Inflammatory macrophage treated with lipopolysaccharide for 4 hours (primary cell): ENCODE measurements around the gene PHLDB3.
"Not testable (repeated sequence)": the region's sequence is repeated elsewhere in the genome, so short reads cannot be mapped to it uniquely, and the experiment has no call there.

Source experiments
- DNase-seq: peaks from one replicate; pipeline ENCODE4 v3.0.0-alpha.2; 2020

The PHLDB3 gene

GRCh38 chr19:43526884-43527859, 22.6 kb upstream of the PHLDB3 start, which contains the start of gene ETHE1:
Gene ETHE1, minus strand, starts transcription at chr19:43527201. Its CDS starts 24 bp downstream, at chr19:43527177.
- DNase-seq, result peak; percentile 76

GRCh38 chr19:43525836-43526771, 21.6 kb upstream of the PHLDB3 start:
- peak; percentile 28 for DNase-seq

DNA sequence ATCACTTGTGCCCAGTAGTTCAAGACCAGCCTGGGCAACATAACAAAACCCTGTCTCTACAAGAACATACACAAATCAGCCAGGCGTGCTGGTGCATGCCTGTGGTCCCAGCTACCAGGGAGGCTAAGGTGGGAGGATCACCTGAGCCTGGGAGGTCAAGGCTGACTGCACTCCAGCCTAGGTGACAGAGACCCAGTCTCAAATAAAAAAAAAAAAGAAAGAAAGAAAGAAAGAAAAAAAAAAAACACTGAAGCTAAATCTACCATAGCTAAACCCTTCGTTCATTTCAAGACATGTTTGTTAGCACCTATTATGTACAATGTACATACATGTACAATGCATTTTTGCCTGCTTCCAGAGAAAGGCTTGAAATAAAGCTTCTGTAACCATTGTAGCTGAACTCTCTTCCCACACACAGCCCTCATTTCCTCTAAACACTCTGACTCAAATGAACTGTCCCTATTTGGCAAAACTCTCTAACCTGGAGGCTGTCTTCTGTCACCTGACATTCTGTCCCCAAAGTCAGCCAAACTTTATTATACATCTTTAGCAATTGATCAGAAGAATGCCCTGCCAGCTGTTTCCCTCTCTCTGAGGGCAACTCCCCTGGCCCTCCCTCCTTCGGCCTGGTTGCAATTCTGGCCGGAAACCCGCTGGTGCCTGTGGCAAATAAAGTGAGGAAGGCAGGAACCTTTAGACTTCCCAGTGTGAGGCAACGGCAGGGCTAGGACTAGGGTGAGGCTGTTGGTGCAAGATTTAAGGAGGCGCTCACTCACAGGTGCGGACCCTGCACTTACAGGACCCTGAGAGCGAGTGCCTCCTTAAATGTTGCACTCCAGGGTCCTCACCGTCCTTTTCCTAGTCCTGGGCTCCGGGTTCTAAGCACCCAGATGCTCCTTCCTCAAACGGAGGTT, 20.6 kb upstream of the PHLDB3 start:
- DNase-seq, result peak; percentile 69

GRCh38 chr19:43523696-43524095, 19.1 kb upstream of the PHLDB3 start:
- DNase-seq, result not testable (repeated sequence)

DNA sequence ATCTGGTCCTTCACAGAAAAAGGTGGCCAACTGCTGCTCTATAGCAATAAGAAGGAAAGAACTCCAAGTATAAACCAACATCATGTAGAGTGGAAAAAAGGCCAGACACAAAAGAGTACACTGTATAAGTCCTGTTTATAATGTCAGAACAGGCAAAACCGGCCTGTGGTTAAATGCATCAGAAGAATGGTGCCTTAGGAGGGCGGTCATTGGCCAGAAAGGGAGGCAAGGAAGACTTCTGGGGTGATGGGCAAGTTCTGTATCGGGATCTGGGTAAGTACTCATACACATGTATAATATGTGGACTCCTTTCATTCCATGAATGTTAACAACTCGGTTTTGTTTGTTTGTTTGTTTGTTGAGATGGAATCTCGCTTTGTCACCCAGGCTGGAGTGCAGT, 18.4 kb upstream of the PHLDB3 start:
- DNase-seq, result no peak

DNA sequence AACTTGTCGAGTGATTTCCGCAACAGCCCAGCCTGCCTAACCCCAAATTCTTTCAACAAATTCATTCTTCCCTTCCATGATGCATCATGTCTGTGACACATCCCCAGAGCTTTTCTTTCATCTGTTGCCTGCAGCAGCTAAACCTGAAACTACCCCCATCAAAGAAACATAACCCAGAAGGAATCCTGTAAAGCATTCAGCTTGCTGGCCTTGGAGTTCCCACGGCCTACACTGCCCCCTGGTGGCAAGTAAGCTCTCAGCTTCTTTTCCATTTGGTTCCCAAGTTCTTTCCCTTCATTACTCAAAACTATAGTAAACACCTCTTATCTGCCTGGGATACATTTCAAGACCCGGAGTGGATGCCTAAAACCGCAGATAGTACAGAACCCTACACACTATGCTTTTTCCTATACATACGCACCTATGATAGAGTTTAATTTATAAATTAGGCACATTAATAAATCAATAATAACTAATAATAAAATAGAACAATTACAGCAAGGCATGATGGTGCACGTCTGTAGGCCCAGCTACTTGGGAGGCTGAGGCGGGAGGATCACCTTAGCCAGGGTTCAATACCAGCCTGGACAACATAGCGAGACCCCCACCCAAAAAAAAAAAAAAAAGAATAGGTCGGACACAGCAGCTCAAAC, 15.0 kb upstream of the PHLDB3 start:
- peak; percentile 74 for DNase-seq

DNA sequence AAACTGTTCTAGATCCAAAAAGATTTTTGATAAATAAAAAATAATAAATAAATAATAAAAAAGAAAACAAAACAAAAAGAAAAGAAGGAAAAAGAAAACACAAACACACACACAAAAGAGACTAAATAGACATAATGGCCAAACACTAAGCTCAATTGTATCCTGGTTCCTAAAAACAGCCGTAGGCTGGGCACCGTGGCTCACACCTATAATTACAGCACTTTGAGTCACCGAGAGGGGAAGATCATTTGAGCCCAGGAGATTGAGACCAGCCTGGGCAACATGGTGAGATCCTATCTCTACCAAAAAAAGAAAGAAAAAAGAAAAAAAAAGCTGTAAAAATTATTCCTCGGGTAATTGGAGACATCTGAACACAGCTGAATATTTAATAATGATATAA, 13.5 kb upstream of the PHLDB3 start:
- no peak for DNase-seq

- DNase-seq, result not testable (repeated sequence)
Measured at GRCh38 chr19:43512399-43512798, 7.9 kb upstream of the PHLDB3 start.

- no peak for DNase-seq
Measured at GRCh38 chr19:43511324-43511723, 6.8 kb upstream of the PHLDB3 start.

- DNase-seq, result no peak
Measured at GRCh38 chr19:43510713-43511112, 6.2 kb upstream of the PHLDB3 start.

- no peak for DNase-seq
Measured at GRCh38 chr19:43507880-43508279, 3.3 kb upstream of the PHLDB3 start.

DNA sequence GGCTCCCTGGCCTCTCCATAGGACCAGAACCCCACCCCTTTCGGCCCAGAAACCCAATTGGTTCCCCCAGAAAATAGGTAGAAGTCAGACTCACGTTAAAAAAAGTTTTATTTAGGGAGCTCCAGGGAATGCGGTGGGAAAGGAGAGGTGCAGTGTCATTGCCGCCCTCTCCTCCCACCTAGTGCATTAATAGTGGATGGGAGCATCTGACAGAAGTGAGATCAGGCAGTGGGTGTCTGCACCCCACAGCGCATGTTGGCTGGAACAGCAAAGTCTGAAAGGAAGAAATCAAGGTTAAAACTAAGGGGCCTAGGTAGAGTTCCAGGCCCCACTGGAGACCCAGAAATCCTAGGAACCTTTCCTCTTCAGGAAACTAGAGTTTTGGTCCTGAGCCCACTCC, 2.1 kb upstream of the PHLDB3 start:
- DNase-seq, result no peak

- no peak for DNase-seq
Measured at GRCh38 chr19:43505941-43506340, 1.4 kb upstream of the PHLDB3 start.

DNA sequence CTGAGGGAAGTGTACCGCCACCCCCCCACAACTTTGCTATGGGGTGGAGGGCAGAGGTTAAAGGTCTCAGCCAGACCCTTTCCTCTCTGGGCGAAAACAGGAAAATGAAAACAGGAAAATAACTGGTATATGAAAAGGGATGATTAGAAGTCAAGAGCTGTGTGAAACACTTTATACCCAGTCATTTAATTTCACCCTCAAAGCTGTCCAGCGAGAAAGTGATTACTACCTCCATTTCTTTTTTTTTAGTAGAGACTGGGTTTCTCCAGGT, 575 bp upstream of the PHLDB3 start:
- no peak for DNase-seq

DNA sequence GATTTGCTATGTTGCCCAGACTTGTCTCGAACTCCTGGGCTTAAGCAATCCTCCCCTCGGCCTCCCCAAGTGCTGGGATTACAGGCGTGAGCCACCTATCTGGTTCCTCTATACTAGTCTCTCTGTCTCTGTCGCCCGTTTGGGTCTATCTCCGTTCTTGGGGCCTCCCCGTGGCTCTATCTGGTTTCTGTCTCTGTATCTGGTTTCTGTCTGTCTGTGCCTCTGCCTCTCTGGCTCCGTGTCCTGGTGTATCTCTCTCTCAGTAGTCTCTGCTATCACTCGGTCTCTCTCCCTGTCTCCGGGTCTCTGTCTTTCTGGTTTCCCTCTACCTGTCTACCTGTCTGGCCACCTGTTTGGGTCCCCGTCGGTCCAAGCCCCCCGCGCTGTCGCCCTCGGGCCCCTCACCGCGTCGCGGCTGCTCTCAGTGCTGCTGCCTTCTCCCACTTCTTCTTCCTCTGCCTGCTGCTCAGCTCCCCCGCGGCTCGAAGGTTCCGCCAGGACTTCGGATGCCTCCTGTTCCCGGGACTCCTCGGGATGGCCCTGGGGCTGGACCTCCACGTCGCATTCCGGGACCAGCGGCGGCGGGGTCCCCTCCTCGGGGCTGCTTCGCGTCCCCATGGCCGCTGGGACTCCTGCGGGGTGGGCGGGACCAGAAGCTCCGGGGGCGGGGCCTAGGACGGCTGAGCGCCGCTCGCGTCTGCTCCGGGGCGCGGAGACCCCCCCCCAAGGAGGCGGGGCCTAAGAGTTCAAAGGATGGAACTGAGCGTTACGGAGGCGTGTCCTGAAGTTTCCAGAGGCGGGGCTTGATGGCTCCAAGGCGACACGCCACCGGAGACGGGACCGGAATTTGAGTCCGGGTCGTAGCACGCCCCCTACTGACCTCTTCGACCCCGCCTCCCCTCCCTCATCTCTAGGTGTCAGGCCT, 783 bp downstream of the PHLDB3 start:
- peak; percentile 89 for DNase-seq

GRCh38 chr19:43502419-43502976, 2.0 kb downstream of the PHLDB3 start:
- DNase-seq, result no peak

DNA sequence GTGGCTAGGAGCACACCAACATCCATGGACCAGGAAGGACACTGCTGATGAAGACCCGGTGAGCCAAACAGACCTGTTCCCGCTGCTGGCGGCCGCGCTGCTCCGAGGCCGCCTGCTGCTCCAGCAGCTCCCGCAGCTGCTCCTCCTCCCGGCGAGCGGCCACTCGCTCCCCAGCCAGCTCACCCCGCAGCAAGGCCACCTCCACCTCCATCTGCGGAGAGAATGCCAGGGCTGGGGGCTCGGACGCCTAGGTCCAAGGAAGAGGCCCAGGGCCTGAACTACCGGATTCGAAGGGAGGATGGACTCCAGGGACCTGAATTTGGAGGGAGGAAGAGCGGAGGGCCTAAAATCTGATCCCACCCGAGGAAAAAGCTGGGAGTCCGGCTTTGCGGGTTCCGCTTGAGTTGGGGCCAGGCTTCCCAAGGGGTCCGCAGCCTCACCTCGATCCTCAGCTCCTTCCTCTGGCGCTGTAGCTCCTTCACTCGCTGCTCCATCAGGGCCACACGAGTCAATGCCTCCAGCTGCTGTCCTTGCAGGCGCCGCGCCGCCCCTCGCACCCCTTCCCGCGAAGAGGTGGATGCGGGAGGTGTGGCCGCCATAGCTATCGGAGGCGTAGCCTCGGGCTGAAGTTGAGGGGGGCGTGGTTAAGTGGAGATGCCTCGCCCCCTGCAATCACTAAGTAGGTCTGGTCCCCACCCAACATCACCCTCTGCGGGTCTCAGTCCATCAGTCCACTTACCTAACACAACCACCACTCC, 2.7 kb downstream of the PHLDB3 start:
- no peak for DNase-seq

GRCh38 chr19:43499042-43499441, 5.5 kb downstream of the PHLDB3 start:
- no peak for DNase-seq

GRCh38 chr19:43498233-43498842, 6.2 kb downstream of the PHLDB3 start:
- no peak for DNase-seq
